ENCODE results near the gene ECE2.

The ECE2 gene

GRCh38 chr3:184241447-184242296, 34.1 kb upstream of the ECE2 start:
- DNase-seq (ENCODE audit: extremely low read depth, insufficient read length) = no peak
- TF ChIP-seq, protein P1, sequence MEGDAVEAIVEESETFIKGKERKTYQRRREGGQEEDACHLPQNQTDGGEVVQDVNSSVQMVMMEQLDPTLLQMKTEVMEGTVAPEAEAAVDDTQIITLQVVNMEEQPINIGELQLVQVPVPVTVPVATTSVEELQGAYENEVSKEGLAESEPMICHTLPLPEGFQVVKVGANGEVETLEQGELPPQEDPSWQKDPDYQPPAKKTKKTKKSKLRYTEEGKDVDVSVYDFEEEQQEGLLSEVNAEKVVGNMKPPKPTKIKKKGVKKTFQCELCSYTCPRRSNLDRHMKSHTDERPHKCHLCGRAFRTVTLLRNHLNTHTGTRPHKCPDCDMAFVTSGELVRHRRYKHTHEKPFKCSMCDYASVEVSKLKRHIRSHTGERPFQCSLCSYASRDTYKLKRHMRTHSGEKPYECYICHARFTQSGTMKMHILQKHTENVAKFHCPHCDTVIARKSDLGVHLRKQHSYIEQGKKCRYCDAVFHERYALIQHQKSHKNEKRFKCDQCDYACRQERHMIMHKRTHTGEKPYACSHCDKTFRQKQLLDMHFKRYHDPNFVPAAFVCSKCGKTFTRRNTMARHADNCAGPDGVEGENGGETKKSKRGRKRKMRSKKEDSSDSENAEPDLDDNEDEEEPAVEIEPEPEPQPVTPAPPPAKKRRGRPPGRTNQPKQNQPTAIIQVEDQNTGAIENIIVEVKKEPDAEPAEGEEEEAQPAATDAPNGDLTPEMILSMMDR (IDR thresholded peaks at IDR 0.05; ENCODE audit: insufficient read depth, low read length, poor library complexity, severe bottlenecking) = peak; percentile 22
- H3K27me3 ChIP-seq (replicated peaks; ENCODE audit: control insufficient read depth, insufficient read depth, low read length) = no peaks in the 10 kb centered on the region
- no peak overlapping the region for H3K4me3 ChIP-seq (replicated peaks; ENCODE audit: low read depth, low read length)
- peaks cover 27% of the 10 kb centered on the region for H3K36me3 ChIP-seq (ENCODE audit: control insufficient read depth, insufficient read depth, low read length)

- no peak for DNase-seq (ENCODE audit: extremely low read depth, insufficient read length)
- H3K27me3 ChIP-seq (replicated peaks; ENCODE audit: control insufficient read depth, insufficient read depth, low read length) = no peaks in the 10 kb centered on the region
- TF ChIP-seq, protein P1 (IDR thresholded peaks at IDR 0.05; ENCODE audit: insufficient read depth, low read length, poor library complexity, severe bottlenecking) = no peak
- H3K36me3 ChIP-seq (ENCODE audit: control insufficient read depth, insufficient read depth, low read length) = peaks cover 27% of the 10 kb centered on the region
- no peak overlapping the region for H3K4me3 ChIP-seq (replicated peaks; ENCODE audit: low read depth, low read length)
These were observed 33.5 kb upstream of the ECE2 start for GRCh38 chr3:184242297-184242685.

DNA sequence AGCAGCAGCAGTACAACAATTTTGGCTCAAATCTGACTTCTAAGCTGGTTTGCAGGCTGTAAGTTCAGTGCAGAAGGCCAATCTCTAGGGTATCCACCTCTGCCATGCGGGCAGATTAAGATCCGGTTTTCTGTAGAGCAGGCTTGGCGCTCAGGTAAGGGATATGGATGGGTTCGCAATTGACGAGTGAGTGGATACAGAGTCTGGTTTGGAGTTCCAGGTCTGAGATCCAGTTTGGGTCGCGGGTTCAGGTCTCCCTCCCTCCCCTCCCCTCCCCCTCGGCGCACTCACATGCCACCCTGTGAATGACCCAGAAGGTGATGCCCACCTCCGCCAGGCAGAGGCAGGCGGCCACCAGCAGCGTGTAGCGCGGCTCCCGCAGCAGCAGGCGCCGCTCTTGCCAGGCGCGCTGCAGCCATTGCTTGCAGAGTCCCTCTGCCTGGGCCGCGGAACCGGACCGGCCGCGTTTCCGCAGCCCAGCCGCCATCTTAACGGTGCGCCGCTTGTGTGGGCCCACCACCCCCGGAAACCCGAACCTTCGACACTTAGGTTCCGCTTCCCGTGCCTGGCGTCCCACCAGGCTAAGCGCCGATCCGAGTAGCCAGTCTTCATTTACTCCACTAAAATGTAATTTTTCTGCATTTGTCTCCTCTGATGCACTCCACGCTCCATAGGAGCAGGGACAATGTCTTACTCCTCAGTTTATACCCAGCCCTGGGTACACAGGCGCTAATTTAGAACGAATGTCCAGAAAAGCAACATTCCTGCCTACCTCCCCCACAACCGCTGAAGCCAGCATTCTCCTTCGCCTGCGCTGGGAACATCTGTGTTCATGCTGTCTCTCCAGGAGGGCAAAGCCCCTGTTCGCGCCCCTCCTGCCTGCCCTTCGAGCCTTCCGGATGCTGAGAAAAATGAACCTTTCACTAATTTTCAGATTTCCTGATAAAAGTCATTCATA, 27.1 kb upstream of the ECE2 start, which contains the start of gene ALG3:
ALG3 (minus strand) TSS at position 509 of the 958 bp plus-strand sequence; CDS start at position 487, 22 bp downstream.
- DNase-seq (ENCODE audit: extremely low read depth, insufficient read length) = peak; percentile 90
- Histone ChIP-seq H3K36me3 (ENCODE audit: control insufficient read depth, insufficient read depth, low read length) (peaks cover 13% of the 10 kb centered on the region), H3K27me3 (replicated peaks; ENCODE audit: control insufficient read depth, insufficient read depth, low read length) (no peaks in the 10 kb centered on the region), H3K4me3 (replicated peaks; ENCODE audit: low read depth, low read length) (peak within 1 kb of the TSS; percentile 99)
- TF ChIP-seq, protein P1 (IDR thresholded peaks at IDR 0.05; ENCODE audit: insufficient read depth, low read length, poor library complexity, severe bottlenecking) = no peak

GRCh38 chr3:184249412-184250166, 26.2 kb upstream of the ECE2 start, which contains the start of gene EEF1AKMT4:
EEF1AKMT4 (plus strand) TSS chr3:184249672; CDS start chr3:184249695, 23 bp downstream.
- H3K27me3 ChIP-seq (replicated peaks; ENCODE audit: control insufficient read depth, insufficient read depth, low read length) = no peaks in the 10 kb centered on the region
- DNase-seq (ENCODE audit: extremely low read depth, insufficient read length) = peak; percentile 94
- peaks cover 8% of the 10 kb centered on the region for H3K36me3 ChIP-seq (ENCODE audit: control insufficient read depth, insufficient read depth, low read length)
- peak within 1 kb of the TSS; percentile 99 for H3K4me3 ChIP-seq (replicated peaks; ENCODE audit: low read depth, low read length)
- TF ChIP-seq, protein P1 (IDR thresholded peaks at IDR 0.05; ENCODE audit: insufficient read depth, low read length, poor library complexity, severe bottlenecking) = peak; percentile 31

GRCh38 chr3:184250167-184250828, 25.5 kb upstream of the ECE2 start:
- H3K27me3 ChIP-seq (replicated peaks; ENCODE audit: control insufficient read depth, insufficient read depth, low read length) = no peaks in the 10 kb centered on the region
- DNase-seq (ENCODE audit: extremely low read depth, insufficient read length) = peak; percentile 78
- TF ChIP-seq, protein P1 (IDR thresholded peaks at IDR 0.05; ENCODE audit: insufficient read depth, low read length, poor library complexity, severe bottlenecking) = peak; percentile 95
- peaks cover 1% of the 10 kb centered on the region; the same call in 1 of the 2 replicates for H3K36me3 ChIP-seq (ENCODE audit: control insufficient read depth, insufficient read depth, low read length)
- H3K4me3 ChIP-seq (replicated peaks; ENCODE audit: low read depth, low read length) = peak overlapping the region; percentile 99

Data from GM06990 (cell line).